Liver (tissue), 9 donors: ENCODE data around the gene PPA2. TPM values are rescaled to one million over a fixed set of nuclear protein-coding genes. Genes with fewer than 3 reads are reported as not detected.

Source experiments
- DNase-seq: peaks from one replicate; pipeline ENCODE4 v3.0.0-alpha.2; 2017; ENCODE audit warnings: low spot score
- H3K27ac ChIP-seq, 2 donors: one replicate each; pipeline ENCODE4 v1.7.0; 2013; ENCODE audit warnings: inconsistent platforms in 2 of 2, low read length in 2 of 2, control low read depth in 1 of 2, low read depth in 1 of 2, mild to moderate bottlenecking in 1 of 2
- H3K27me3 ChIP-seq, 4 donors: one replicate each; pipeline versions ENCODE4 v1.6.1 to v1.7.0; 2013; ENCODE audit warnings: low read length in 3 of 4, inconsistent platforms in 1 of 4, mild to moderate bottlenecking in 1 of 4, moderate library complexity in 1 of 4; ENCODE audit not compliant: control insufficient read depth in 4 of 4, insufficient read depth in 4 of 4
- H3K36me3 ChIP-seq, 4 donors: one replicate each; pipeline versions ENCODE4 v1.6.1 to v1.7.0; 2013; ENCODE audit warnings: low read length in 3 of 4, mild to moderate bottlenecking in 3 of 4, low read depth in 1 of 4, moderate library complexity in 1 of 4; ENCODE audit not compliant: control insufficient read depth in 4 of 4, insufficient read depth in 3 of 4
- H3K4me1 ChIP-seq, 4 donors: one replicate each; pipeline versions ENCODE4 v1.6.1 to v1.7.0; 2013; ENCODE audit warnings: low read length in 3 of 4, mild to moderate bottlenecking in 3 of 4, moderate library complexity in 1 of 4; ENCODE audit not compliant: control insufficient read depth in 4 of 4, insufficient read depth in 4 of 4
- H3K4me3 ChIP-seq, 3 donors: one replicate each; pipeline versions ENCODE4 v1.6.1 to v1.7.0; 2013; ENCODE audit warnings: low read length in 3 of 3, control low read depth in 1 of 3, low read depth in 1 of 3, mild to moderate bottlenecking in 1 of 3
- H3K9ac ChIP-seq, 2 donors: one replicate each; pipeline ENCODE4 v1.7.0; 2013; ENCODE audit warnings: low read length in 2 of 2, mild to moderate bottlenecking in 2 of 2, moderate library complexity in 2 of 2, control low read depth in 1 of 2, low read depth in 1 of 2
- H3K9me3 ChIP-seq, 4 donors: one replicate each; pipeline versions ENCODE4 v1.6.1 to v1.7.0; 2013; ENCODE audit warnings: low read length in 3 of 4; ENCODE audit not compliant: control insufficient read depth in 4 of 4
- ATF3 ChIP-seq: IDR thresholded peaks from 2 replicates; pipeline ENCODE4 v1.6.1; 2016; ENCODE audit warnings: antibody characterized with exemption
- CTCF ChIP-seq: fragments of 150-350 bp; IDR thresholded peaks from 2 replicates; pipeline ENCODE4 v1.5.1; 2017; ENCODE audit warnings: improper control_type of control experiment, low read depth, low read length; ENCODE audit not compliant: missing input control
- EGR1 ChIP-seq, 2 donors: IDR thresholded peaks; 2 replicates each; pipeline ENCODE4 v1.6.1; 2016 to 2018; ENCODE audit warnings: antibody characterized with exemption in 2 of 2, low read depth in 2 of 2
- FOXA1 ChIP-seq: IDR thresholded peaks from 2 replicates; pipeline ENCODE4 v1.6.1; 2016; ENCODE audit warnings: antibody characterized with exemption
- FOXA2 ChIP-seq: IDR thresholded peaks from 2 replicates; pipeline ENCODE4 v1.6.1; 2016; ENCODE audit warnings: antibody characterized with exemption
- GABPA ChIP-seq, 2 donors: IDR thresholded peaks in 1 of 2; conservative IDR thresholded peaks in 1 of 2; 2 replicates each; pipeline ENCODE4 v1.6.1; 2016; ENCODE audit warnings: antibody characterized with exemption in 2 of 2, mild to moderate bottlenecking in 1 of 2, moderate library complexity in 1 of 2
- HNF4A ChIP-seq, 2 donors: conservative IDR thresholded peaks; 2 replicates each; pipeline ENCODE4 v1.6.1; 2016; ENCODE audit warnings: antibody characterized with exemption in 2 of 2, mild to moderate bottlenecking in 2 of 2
- HNF4G ChIP-seq: IDR thresholded peaks from 2 replicates; pipeline ENCODE4 v1.6.1; 2016; ENCODE audit warnings: antibody characterized with exemption
- JUND ChIP-seq, 2 donors: IDR thresholded peaks; 2 replicates each; pipeline ENCODE4 v1.6.1; 2016; ENCODE audit warnings: antibody characterized with exemption in 2 of 2
- MAX ChIP-seq: IDR thresholded peaks from 2 replicates; pipeline ENCODE4 v1.6.1; 2016; ENCODE audit warnings: antibody characterized with exemption
- NR2F2 ChIP-seq: IDR thresholded peaks from 2 replicates; pipeline ENCODE4 v1.6.1; 2016; ENCODE audit warnings: antibody characterized with exemption
- RAD21 ChIP-seq, 2 donors: IDR thresholded peaks; 2 replicates each; pipeline ENCODE4 v1.6.1; 2016; ENCODE audit warnings: antibody characterized with exemption in 2 of 2, mild to moderate bottlenecking in 2 of 2
- REST ChIP-seq: IDR thresholded peaks from 2 replicates; pipeline ENCODE4 v1.6.1; 2016; ENCODE audit warnings: antibody characterized with exemption, mild to moderate bottlenecking
- RXRA ChIP-seq, 2 donors: IDR thresholded peaks; 2 replicates each; pipeline ENCODE4 v1.6.1; 2017 to 2018; ENCODE audit warnings: antibody characterized with exemption in 2 of 2, mild to moderate bottlenecking in 1 of 2
- SP1 ChIP-seq: IDR thresholded peaks from 2 replicates; pipeline ENCODE4 v1.6.1; 2018; ENCODE audit warnings: antibody characterized with exemption, mild to moderate bottlenecking
- TAF1 ChIP-seq: conservative IDR thresholded peaks from 2 replicates; pipeline ENCODE4 v1.6.1; 2016; ENCODE audit warnings: antibody characterized with exemption, mild to moderate bottlenecking
- YY1 ChIP-seq: IDR thresholded peaks from 2 replicates; pipeline ENCODE4 v1.6.1; 2016; ENCODE audit warnings: antibody characterized with exemption, mild to moderate bottlenecking
- ZBTB33 ChIP-seq: IDR thresholded peaks from 2 replicates; pipeline ENCODE4 v1.6.1; 2016; ENCODE audit warnings: antibody characterized with exemption
- WGBS: extraction: QIAGEN DNeasy Blood & Tissue Kit; methylation state at CpG from one replicate; pipeline ENCODE4 v1.1.7; 2013; 5-methylcytosine and 5-hydroxymethylcytosine counted together
- polyA plus RNA-seq, 2 donors: library from polyadenylated mRNA; stranded (reverse) in 1 of 2; unstranded in 1 of 2; fragments of 200-250 nt in 1 of 2; fragments of >200 nt in 1 of 2; fragmentation: Nextera tagmentation in 1 of 2; extraction: Ambion mirVana in 1 of 2; gene quantifications; one replicate each; pipeline versions ENCODE4 v1.2.1 to v1.2.3, GENCODE V29; 2013 to 2015
- total RNA-seq, 2 donors: library from RNA; depleted of rRNA; stranded (reverse); fragments of >200 nt; gene quantifications; one replicate each; pipeline ENCODE4 v1.2.3, GENCODE V29; 2014
- donor health status: healthy.
- donor health status: healthy.
- donor health status: healthy.
- donor health status: healthy.
- donor health status: healthy.

PPA2 gene
- total and polyA plus RNA-seq, 4 donors: 48.3 to 102 (median 70.8) TPM

- TF ChIP-seq CTCF (no peak), EGR1 (IDR thresholded peaks at IDR 0.05; ENCODE audit: low read depth in 2 of 2) (no peak), TAF1 (no peak), GABPA (IDR thresholded peaks at IDR 0.05 in 1 of 2, conservative IDR thresholded peaks at IDR 0.05 in 1 of 2) (no peak), ATF3 (no peak)
Observed at GRCh38 chr4:105434940-105435339, 38.9 kb downstream of the PPA2 start (continued).

- TF ChIP-seq HNF4A (conservative IDR thresholded peaks at IDR 0.05) (no peak), YY1 (no peak), MAX (no peak), NR2F2 (no peak), REST (no peak), HNF4G (no peak), RAD21 (IDR thresholded peaks at IDR 0.05) (no peak)
- Histone ChIP-seq H3K9ac (no peak overlapping the region), H3K36me3 (peaks cover 2 to 21% (median 13%) of the 10 kb centered on the region in 4 donors), H3K4me1 (no peaks in the 10 kb centered on the region), H3K4me3 (no peak overlapping the region), H3K27ac (no peak overlapping the region), H3K9me3 (no peaks in the 10 kb centered on the region), H3K27me3 (no peaks in the 10 kb centered on the region)
- WGBS: 88% methylated on average over 3 of the region's 3 CpGs
- DNase-seq: no peak
Observed at GRCh38 chr4:105433421-105433820, 40.4 kb downstream of the PPA2 start.

GRCh38 chr4:105432438-105432837 is 41.4 kb downstream of the PPA2 start:
- Histone ChIP-seq H3K9ac (no peak overlapping the region), H3K4me1 (no peaks in the 10 kb centered on the region), H3K36me3 (peaks cover 2 to 18% (median 9%) of the 10 kb centered on the region in 4 donors), H3K4me3 (no peak overlapping the region), H3K27ac (no peak overlapping the region), H3K27me3 (no peaks in the 10 kb centered on the region), H3K9me3 (no peaks in the 10 kb centered on the region)
- WGBS: 96% methylated on average over 4 of the region's 4 CpGs
- DNase-seq: no peak
- TF ChIP-seq RXRA (IDR thresholded peaks at IDR 0.05): no peak
- TF ChIP-seq MAX: no peak
- TF ChIP-seq NR2F2: no peak
- no peak for TF ChIP-seq JUND (IDR thresholded peaks at IDR 0.05)
- no peak for TF ChIP-seq RAD21 (IDR thresholded peaks at IDR 0.05)
- no peak for TF ChIP-seq FOXA2
- no peak for TF ChIP-seq ZBTB33
- TF ChIP-seq REST: no peak
- TF ChIP-seq FOXA1: no peak
- no peak for TF ChIP-seq SP1
